Natural killer cell treated with Interleukin-12 subunit alpha and Interleukin-12 subunit beta and Interleukin-15 and Interleukin-18, amount 100 ng/mL, for 72 hours (primary cell): ENCODE measurements around the gene AKAP17A. TPM values are rescaled to one million over a fixed set of nuclear protein-coding genes. Genes with fewer than 3 reads are reported as not detected.
"Not testable (repeated sequence)": the region's sequence is repeated elsewhere in the genome, so short reads cannot be mapped to it uniquely, and the experiment has no call there.

Source experiments
- ATAC-seq, 2 donors: fragments of 150-1000 bp; cut with Tn5 transposase in 1 of 2; sonication (Bioruptor Pico), chemical (Tn5 transposase) in 1 of 2; 2 replicates each; pipeline ENCODE4 v1.10.0; 2021
- DNase-seq: peaks from one replicate; pipeline ENCODE4 v3.0.0; 2022; ENCODE audit warnings: low spot score
- H3K27ac Mint-ChIP-seq, 2 donors: 1 replicate in 1 of 2; 2 replicates in 1 of 2; pipeline ENCODE4 v1.8.0; 2022; ENCODE audit warnings: mixed read lengths in 2 of 2, mild to moderate bottlenecking in 1 of 2, moderate library complexity in 1 of 2
- H3K27me3 Mint-ChIP-seq, 2 donors: 1 replicate in 1 of 2; 2 replicates in 1 of 2; pipeline ENCODE4 v1.8.0; 2022; ENCODE audit warnings: mixed read lengths in 2 of 2
- H3K36me3 Mint-ChIP-seq: one replicate; pipeline ENCODE4 v1.8.0; 2022; ENCODE audit warnings: mixed read lengths
- H3K4me1 Mint-ChIP-seq, 2 donors: 1 replicate in 1 of 2; 2 replicates in 1 of 2; pipeline ENCODE4 v1.8.0; 2022; ENCODE audit warnings: low read depth in 2 of 2, mixed read lengths in 2 of 2, mild to moderate bottlenecking in 1 of 2
- H3K4me3 Mint-ChIP-seq: one replicate; pipeline ENCODE4 v1.8.0; 2022; ENCODE audit warnings: mixed read lengths
- H3K9me3 Mint-ChIP-seq: 2 replicates; pipeline ENCODE4 v1.8.0; 2022; ENCODE audit warnings: mixed read lengths
- total RNA-seq, 2 donors: library from RNA; stranded (reverse); gene quantifications; one replicate each; pipeline ENCODE4 v1.2.3, GENCODE V29; 2022

AKAP17A gene
- 10 to 100 TPM; 74.3 to 98.4 TPM for total RNA-seq

DNA sequence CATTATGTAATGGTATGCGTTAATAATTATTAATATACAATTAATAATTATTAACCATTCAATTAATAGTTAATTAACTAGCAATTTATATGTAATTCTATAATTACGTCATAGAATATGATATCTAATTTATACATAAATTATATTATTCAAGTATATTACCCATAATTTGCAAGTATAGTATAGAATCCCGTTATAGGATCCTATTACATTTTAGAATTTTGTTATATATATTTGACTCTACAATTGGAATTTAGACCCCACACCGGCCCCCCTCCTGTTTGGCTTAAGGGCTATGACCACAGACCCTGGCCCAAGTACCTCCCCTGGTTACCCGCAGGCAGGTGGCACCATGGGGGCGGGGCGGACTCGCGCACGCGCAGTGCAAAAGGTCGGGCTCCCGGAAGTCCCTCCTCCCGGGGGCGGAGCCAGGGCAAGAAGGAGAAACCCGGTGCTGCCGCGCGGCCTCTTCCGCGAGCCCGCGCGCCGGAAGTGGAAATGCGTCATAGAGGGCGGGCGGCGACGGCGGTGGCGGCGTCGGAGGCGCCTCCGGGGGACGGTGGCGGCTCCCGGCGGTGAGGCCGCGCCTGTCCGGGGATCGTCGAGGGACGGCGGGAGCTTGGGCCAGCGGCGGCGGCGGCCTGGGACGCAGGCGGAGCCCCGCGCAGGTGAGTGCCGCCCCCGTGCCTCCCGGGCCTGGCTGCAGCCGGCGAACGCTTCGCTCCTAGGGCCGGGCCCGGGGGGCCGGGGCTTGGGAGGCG, at the start of gene AKAP17A:
AKAP17A (plus strand) TSS at position 503 of the 761 bp plus-strand sequence. CDS start 1,859 bp downstream, outside the sequence.
- ATAC-seq (peak; percentile 95 to 97), DNase-seq (peak; percentile 97)
- Mint-ChIP-seq H3K9me3 (no peaks in the 10 kb centered on the region), H3K36me3 (peaks cover 6% of the 10 kb centered on the region), H3K27ac (peak within 1 kb of the TSS; percentile 76 to 91), H3K27me3 (no peaks in the 10 kb centered on the region), H3K4me3 (peak within 1 kb of the TSS; percentile 96), H3K4me1 (peaks cover 8 to 24% of the 10 kb centered on the region in 2 donors)

GRCh38 chrX:1542994-1543725, 48.2 kb upstream of the AKAP17A start:
- H3K27ac Mint-ChIP-seq = peak overlapping the region in 1 of 2 donors; percentile 70

GRCh38 chrX:1545776-1546408, 45.5 kb upstream of the AKAP17A start:
- H3K27ac Mint-ChIP-seq = peak overlapping the region; percentile 66 to 77
- H3K4me1 Mint-ChIP-seq = peaks cover 14 to 19% of the 10 kb centered on the region in 2 donors

More at GRCh38 chrX:1542994-1543725, 48.2 kb upstream of the AKAP17A start:
- peaks cover 10% of the 10 kb centered on the region for H3K36me3 Mint-ChIP-seq
- H3K9me3 Mint-ChIP-seq = peaks cover 7% of the 10 kb centered on the region
- no peak overlapping the region for H3K4me3 Mint-ChIP-seq
- peaks cover 14 to 17% of the 10 kb centered on the region in 2 donors for H3K4me1 Mint-ChIP-seq
- no peaks in the 10 kb centered on the region for H3K27me3 Mint-ChIP-seq
- ATAC-seq (no peak), DNase-seq (no peak)

DNA sequence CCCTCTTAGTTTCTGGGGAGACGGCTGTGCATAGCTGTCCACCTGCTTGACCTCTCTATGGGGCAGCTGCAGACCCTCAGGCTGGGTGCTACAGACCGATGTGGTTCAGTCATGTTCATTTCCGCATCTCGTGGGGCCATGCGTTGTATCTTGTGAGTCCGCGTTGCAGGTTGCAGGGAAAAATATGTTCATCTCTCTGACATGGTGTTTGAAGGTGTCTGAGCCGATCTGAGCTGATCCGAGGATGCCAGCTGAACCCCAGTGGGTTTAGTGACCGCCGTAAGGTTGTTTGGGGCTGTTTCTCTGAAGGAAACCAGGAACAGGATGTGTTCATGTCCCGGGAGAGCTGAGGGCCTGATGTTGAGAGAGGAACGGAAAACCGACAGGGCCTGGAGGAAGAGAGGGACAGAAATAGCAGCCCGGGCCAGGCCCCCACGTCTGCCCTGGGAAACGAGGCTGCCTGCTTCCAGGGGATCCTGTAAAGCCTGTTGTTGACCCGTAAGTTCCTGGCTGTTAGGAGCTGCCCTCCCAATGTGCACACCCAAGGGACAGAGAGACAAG, 44.6 kb upstream of the AKAP17A start:
- H3K36me3 Mint-ChIP-seq = peaks cover 10% of the 10 kb centered on the region
- ATAC-seq (no peak), DNase-seq (no peak)
- H3K9me3 Mint-ChIP-seq = peaks cover 7% of the 10 kb centered on the region
- peaks cover 18 to 22% of the 10 kb centered on the region in 2 donors for H3K4me1 Mint-ChIP-seq
- H3K27ac Mint-ChIP-seq = peak overlapping the region; percentile 66 to 77
- no peak overlapping the region for H3K4me3 Mint-ChIP-seq
- no peaks in the 10 kb centered on the region for H3K27me3 Mint-ChIP-seq

More at GRCh38 chrX:1545776-1546408, 45.5 kb upstream of the AKAP17A start:
- ATAC-seq (peak; percentile 88 to 90), DNase-seq (peak; percentile 66)
- H3K4me3 Mint-ChIP-seq = peak overlapping the region; percentile 51
- no peaks in the 10 kb centered on the region for H3K27me3 Mint-ChIP-seq
- peaks cover 7% of the 10 kb centered on the region for H3K9me3 Mint-ChIP-seq
- peaks cover 10% of the 10 kb centered on the region for H3K36me3 Mint-ChIP-seq

DNA sequence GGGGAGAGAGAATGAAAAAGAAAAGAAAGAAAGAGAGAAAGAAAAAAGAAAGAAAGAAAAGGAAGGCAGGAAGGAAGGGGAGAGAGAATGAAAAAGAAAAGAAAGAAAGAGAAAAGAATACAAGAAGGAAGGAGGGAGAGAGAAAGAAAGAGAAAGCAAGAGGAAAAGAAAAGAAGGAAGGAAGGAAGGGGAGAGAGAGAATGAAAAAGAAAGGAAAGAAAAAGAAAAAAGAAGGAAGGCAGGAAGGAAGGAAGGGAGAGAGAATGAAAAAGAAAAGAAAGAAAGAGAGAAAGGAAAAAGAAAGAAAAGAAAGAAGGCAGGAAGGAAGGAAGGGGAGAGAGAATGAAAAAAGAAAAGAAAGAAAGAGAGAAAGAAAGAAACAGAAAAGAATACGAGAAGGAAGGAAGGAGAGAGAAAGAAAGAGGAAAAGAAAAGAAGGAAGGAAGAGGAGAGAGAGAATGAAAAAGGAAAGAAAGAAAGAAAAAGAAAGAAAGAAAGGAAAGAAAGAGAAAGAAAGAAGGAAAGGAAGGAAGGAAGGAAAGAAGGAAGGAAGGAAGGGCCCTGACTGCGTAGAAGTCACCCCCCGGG, 39.4 kb upstream of the AKAP17A start:
- DNase-seq (no peak), ATAC-seq (no peak)
- Mint-ChIP-seq H3K36me3 (no peaks in the 10 kb centered on the region), H3K27me3 (no peaks in the 10 kb centered on the region), H3K4me3 (peak overlapping the region; percentile 3), H3K4me1 (peaks cover 26 to 27% of the 10 kb centered on the region in 2 donors), H3K27ac (peak overlapping the region; percentile 60 to 63), H3K9me3 (no peaks in the 10 kb centered on the region)

DNA sequence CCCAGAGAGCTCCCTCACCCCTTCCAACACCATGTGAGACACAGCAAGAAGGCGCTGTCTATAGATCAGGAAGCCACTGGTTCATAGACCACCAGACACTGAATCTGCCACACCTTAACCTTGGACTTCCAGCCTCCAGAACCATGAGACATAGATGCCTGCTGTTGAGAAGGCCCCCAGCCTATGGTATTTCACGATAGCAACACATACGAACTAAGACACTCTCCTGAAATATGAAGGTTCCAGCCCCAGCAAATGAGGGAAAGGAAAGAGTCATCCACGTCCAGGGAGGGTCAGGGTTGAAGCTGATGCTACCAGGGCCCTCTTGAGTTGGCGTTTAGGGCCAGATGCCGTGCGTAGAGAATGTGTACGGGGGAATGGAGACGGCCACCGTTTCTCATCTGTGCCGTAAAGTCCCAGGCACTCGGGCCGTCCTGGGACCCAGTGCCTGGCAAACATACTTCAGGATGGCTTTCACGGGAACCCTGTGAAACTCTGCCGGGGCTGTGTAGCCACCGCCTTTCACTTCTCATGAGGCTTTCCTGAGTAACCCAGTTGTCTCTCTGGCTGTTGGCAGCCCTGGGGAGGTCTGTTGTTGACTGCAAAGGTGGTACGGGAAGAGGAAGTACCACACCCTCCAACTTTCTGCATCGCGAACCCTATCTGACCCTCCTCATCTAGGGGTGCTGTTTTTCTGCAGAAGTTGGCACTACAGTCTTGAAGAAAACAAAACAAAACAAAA, 36.8 kb upstream of the AKAP17A start:
- peaks cover 31 to 34% of the 10 kb centered on the region in 2 donors for H3K4me1 Mint-ChIP-seq

DNA sequence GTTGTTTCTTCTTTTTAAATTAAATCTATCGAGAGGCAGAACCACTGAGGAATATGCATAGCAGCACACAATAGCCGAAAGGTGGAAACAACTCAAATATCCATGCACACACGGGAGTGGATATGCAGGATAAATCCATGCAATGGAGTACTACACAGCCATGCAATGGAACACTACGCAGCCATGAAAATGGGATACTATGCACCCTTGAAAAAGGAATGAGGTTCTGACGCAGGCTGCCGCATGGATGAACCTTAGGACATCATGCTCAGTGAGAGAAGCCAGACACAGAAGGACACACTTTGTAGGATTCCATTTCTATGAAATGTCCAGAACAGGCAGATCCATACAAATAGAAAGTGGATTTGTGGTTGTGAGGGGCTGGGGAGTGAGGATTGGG, 36.0 kb upstream of the AKAP17A start:
- ATAC-seq (no peak), DNase-seq (no peak)
- H3K9me3 Mint-ChIP-seq = no peaks in the 10 kb centered on the region
- H3K36me3 Mint-ChIP-seq = no peaks in the 10 kb centered on the region
- peaks cover 28 to 34% of the 10 kb centered on the region in 2 donors for H3K4me1 Mint-ChIP-seq
- peak overlapping the region; percentile 48 for H3K4me3 Mint-ChIP-seq
- H3K27ac Mint-ChIP-seq = peak overlapping the region; percentile 67 to 76
- no peaks in the 10 kb centered on the region for H3K27me3 Mint-ChIP-seq

More for the DNA sequence above, 36.8 kb upstream of the AKAP17A start:
- no peak for DNase-seq
- Mint-ChIP-seq H3K36me3 (no peaks in the 10 kb centered on the region), H3K27me3 (no peaks in the 10 kb centered on the region), H3K9me3 (no peaks in the 10 kb centered on the region), H3K4me3 (peak overlapping the region; percentile 48), H3K27ac (peak overlapping the region; percentile 67 to 76)
- ATAC-seq = peak; percentile 36 to 58

- not testable (repeated sequence) for H3K9me3 Mint-ChIP-seq, H3K4me3 Mint-ChIP-seq, DNase-seq, H3K27me3 Mint-ChIP-seq, H3K36me3 Mint-ChIP-seq, ATAC-seq
- H3K27ac Mint-ChIP-seq = peak overlapping the region in 1 of 2 donors; percentile 43
- peaks cover 18 to 32% of the 10 kb centered on the region in 2 donors for H3K4me1 Mint-ChIP-seq
Measured at GRCh38 chrX:1557442-1557841, 34.0 kb upstream of the AKAP17A start.

GRCh38 chrX:1558761-1559468, 32.5 kb upstream of the AKAP17A start:
- no peak for ATAC-seq
- Mint-ChIP-seq H3K9me3 (no peaks in the 10 kb centered on the region), H3K27ac (peak overlapping the region in 1 of 2 donors; percentile 43), H3K4me3 (no peak overlapping the region), H3K27me3 (no peaks in the 10 kb centered on the region), H3K4me1 (peaks cover 18 to 32% of the 10 kb centered on the region in 2 donors), H3K36me3 (no peaks in the 10 kb centered on the region)
- no peak for DNase-seq

GRCh38 chrX:1561164-1561563, 30.2 kb upstream of the AKAP17A start:
- Mint-ChIP-seq H3K4me3 (no peak overlapping the region), H3K27me3 (peaks cover 0 to 3% of the 10 kb centered on the region in 2 donors), H3K36me3 (no peaks in the 10 kb centered on the region), H3K27ac (peak overlapping the region; percentile 6 to 60), H3K4me1 (peaks cover 6 to 17% of the 10 kb centered on the region in 2 donors), H3K9me3 (no peaks in the 10 kb centered on the region)
- ATAC-seq (no peak), DNase-seq (no peak)

- DNase-seq, H3K36me3 Mint-ChIP-seq, H3K9me3 Mint-ChIP-seq, H3K27me3 Mint-ChIP-seq, H3K4me3 Mint-ChIP-seq, H3K27ac Mint-ChIP-seq, H3K4me1 Mint-ChIP-seq, ATAC-seq: not testable (repeated sequence)
Measured at GRCh38 chrX:1564077-1564476, 27.3 kb upstream of the AKAP17A start.
